Activated T-helper 9 cell treated with anti-CD3 and anti-CD28 coated beads, Interleukin-2, amount 50 U/mL, for 16 hours (primary cell): ENCODE results near the gene PTPRU.

Experiments
- DNase-seq: peaks from one replicate; pipeline ENCODE4 v3.0.0-alpha.2; 2020; ENCODE audit warnings: low read depth

Gene PTPRU

GRCh38 chr1:29245876-29246275 lies 9.6 kb downstream of the PTPRU start:
- DNase-seq: no peak

DNA sequence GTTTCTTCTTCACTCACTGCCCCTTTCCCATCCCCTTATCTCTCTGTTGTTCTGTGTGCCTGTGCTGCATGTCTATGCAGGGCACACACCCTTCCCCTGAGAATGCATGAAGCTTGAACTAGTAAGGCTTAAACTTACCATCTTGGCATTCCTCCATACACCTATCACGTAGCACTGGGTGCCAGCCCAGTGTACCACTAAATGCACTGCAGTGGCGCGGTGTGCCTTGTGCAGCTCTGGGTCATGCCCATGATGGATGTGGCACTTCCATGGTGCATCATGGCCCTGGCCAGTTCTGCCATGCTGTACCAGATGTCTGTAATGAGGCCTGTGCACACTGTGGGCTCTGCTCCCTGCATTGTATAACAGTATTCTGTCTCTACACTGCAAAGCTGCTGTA lies 10.7 kb downstream of the PTPRU start:
- no peak for DNase-seq

GRCh38 chr1:29247571-29248273 lies 11.4 kb downstream of the PTPRU start:
- no peak for DNase-seq

DNA sequence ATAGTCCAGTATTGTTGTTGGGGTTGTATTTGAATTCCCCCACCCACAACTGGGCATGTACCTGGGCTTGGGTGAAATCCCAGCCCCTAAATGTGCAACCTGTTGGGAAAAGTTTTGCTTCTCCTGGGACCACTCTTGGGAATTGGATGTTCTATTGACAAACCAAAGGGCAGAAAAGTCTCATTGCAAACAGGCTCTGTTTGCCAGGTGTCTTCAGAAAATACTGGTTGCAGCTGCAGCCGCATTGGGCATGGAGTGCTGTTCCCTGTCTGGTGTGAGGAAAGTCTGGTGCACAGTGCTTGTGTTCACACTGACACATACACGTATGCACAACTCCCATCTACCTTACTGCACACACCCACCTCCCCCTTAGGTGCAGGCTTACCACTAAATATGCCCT lies 12.1 kb downstream of the PTPRU start:
- no peak for DNase-seq

- no peak for DNase-seq
Observed at GRCh38 chr1:29249170-29249691, 12.9 kb downstream of the PTPRU start.

DNA sequence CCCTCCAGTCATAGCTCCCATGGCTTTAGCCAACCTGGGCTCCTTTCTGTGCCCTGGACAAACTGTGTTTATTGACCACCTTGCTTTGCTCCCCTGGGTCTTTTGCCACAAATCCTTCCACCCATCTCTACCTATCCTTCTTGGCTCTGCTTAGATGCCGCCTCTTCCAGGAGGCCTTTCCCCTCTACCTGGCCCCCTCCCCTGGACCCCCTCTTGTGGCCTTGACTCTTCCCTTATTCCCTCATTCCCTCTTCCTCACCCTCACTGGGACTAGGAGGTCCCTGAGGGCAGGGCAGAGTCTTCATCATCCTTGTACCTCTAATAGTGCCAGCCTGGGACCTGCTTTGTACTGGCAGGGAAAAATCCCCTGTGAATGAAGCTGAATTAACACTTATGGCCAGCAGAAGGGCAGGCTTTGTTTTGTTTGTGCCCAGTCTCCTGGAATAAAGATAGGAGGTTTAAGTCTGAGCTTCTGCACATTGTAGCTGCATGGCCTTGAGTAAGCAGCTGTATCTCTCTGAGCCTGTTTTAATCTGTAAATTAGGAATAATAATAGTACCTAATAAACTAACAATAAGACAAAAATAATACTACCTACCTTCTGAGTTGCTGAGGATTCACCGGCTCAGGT lies 13.7 kb downstream of the PTPRU start:
- no peak for DNase-seq

GRCh38 chr1:29251164-29252124 lies 15.1 kb downstream of the PTPRU start:
- DNase-seq: no peak

DNA sequence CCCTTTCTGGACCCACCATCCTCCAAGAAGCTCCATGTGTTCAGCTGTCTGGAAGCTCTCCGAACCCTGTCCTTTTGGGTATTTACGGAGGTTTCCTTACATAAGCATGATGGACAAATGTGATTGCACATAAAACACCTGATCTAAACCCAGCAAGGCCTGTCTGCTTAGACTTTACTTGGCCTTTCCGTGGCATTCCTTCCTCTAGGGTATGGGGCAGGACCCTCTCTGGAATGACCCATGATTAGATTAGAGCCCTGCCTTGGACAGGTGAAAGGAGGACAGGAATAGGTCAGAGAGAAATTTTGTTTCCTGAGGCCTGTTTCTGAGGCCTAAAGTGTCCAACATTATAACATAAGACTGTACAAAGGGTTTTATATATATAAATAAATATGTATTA lies 16.9 kb downstream of the PTPRU start:
- no peak for DNase-seq

DNA sequence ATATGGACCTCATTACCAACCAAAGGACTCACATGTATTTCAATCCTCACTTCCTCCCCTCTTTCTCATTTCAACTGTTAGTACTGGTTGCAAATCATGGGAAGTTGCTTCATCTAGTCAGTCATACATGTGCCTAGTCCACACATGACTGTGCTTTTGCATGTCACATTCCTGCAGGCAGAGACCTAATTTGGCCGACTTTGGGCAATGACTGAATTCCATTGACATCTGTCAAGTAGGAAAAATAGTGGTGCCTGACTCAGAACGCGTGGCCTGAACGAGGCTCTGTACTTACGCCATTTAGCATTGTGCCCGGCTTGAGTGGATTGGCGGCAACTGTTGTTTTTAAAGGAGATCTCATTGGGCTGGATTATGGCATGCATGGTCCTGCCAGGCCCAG lies 18.0 kb downstream of the PTPRU start:
- no peak for DNase-seq

GRCh38 chr1:29255134-29255666 lies 18.9 kb downstream of the PTPRU start:
- DNase-seq: no peak

GRCh38 chr1:29256394-29256793 lies 20.1 kb downstream of the PTPRU start:
- DNase-seq: no peak

- DNase-seq: no peak
Observed at GRCh38 chr1:29256979-29257804, 20.9 kb downstream of the PTPRU start.

- DNase-seq: no peak
Observed at GRCh38 chr1:29258189-29258975, 22.1 kb downstream of the PTPRU start.

GRCh38 chr1:29258976-29259801 lies 22.9 kb downstream of the PTPRU start:
- DNase-seq: no peak

DNA sequence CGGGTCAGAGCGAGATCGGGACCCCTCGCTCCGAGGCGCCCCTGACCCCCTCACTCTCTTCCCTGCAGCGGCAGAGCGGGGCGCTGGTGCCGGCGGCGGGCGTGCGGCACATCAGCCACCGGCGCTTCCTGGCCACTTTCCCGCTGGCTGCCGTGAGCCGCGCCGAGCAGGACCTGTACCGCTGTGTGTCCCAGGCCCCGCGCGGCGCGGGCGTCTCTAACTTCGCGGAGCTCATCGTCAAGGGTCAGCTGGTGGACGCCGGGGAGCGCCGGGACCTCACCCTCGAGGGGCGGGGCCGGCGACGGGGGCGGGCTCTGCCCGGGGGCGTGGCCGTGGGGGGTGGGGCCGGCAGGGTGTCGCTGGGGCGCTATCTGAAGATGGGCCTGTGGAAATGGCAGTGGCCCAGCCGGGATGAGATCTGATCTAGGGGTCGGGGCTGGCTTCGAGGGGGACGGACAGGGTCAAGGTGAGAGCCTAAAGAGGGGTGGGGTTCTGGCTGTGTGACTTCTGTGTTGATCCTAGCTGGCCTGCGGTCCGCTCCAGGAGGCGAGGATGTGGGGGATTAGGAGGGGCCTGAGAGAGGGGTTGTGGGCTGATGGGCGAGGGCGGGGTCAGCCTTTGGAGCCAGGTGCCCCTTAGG lies 23.6 kb downstream of the PTPRU start:
- DNase-seq: no peak

GRCh38 chr1:29260531-29260930 lies 24.2 kb downstream of the PTPRU start:
- DNase-seq: no peak

DNA sequence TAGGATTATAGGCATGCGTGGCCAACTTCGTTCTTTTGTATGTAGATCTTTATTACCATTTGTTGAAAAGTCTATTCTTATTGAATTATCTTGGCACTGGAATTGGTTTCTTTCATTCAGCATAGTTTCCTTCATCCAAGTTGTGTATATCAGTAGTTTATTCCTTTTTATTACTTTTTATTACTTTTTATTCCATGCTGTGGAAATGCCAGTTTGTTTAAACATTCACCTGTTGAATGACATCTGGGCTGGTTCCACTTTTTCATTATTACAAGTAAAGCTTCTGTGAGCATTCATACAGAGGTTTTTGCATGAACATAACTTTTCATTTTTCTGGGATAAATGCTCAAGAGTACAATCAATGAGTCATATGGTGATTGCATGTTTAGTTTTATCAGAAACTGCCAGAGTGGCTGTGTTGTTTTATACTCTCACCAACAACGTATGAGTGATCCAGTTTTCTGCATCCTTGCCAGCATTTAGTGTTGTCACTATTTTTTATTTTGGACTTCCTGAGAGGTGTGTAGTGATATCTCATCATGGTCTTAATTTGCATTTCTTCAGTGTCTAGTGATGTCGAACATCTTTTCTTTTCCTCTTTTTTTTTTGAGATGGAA lies 28.6 kb downstream of the PTPRU start:
- DNase-seq: no peak

- DNase-seq: no peak
Observed at GRCh38 chr1:29266912-29267311, 30.6 kb downstream of the PTPRU start.
